WERI-Rb-1 (cell line): ENCODE data around the gene TEX13B.

Source experiments
- DNase-seq: peaks from one replicate; pipeline ENCODE4 v3.0.0-alpha.2; 2020
- H3K27ac ChIP-seq: fragments of 250-450 bp; sonication (Bioruptor Pico); 2 replicates; pipeline ENCODE4 v1.5.1; 2020; ENCODE audit warnings: mild to moderate bottlenecking, moderate library complexity
- H3K27me3 ChIP-seq: fragments of 250-450 bp; sonication (Bioruptor Pico); 2 replicates; pipeline ENCODE4 v1.5.1; 2021; ENCODE audit warnings: mild to moderate bottlenecking, low read depth, moderate library complexity; ENCODE audit not compliant: insufficient read depth, severe bottlenecking
- H3K36me3 ChIP-seq: fragments of 250-450 bp; sonication (Bioruptor Pico); 2 replicates; pipeline ENCODE4 v1.5.1; 2020; ENCODE audit warnings: mild to moderate bottlenecking, moderate library complexity
- H3K4me3 ChIP-seq: 2 replicates; pipeline ENCODE4 v1.5.1; 2011; ENCODE audit warnings: low read depth, mild to moderate bottlenecking, control low read depth, low read length
- H3K9me3 ChIP-seq: fragments of 250-450 bp; sonication (Bioruptor Pico); 2 replicates; pipeline ENCODE4 v1.5.1; 2021; ENCODE audit warnings: mild to moderate bottlenecking, moderate library complexity; ENCODE audit not compliant: severe bottlenecking
- CTCF ChIP-seq: IDR thresholded peaks from 2 replicates; pipeline ENCODE4 v1.5.1; 2011; ENCODE audit warnings: low read depth, mild to moderate bottlenecking, control low read depth, inconsistent platforms, low read length

TEX13B gene

GRCh38 chrX:107982356-107982755 is at the start of gene TEX13B:
Gene TEX13B, minus strand, starts transcription at chrX:107982370. Its CDS starts 243 bp downstream, at chrX:107982127.
- no peaks in the 10 kb centered on the region for H3K9me3 ChIP-seq
- no peak within 1 kb of the TSS for H3K27ac ChIP-seq
- H3K27me3 ChIP-seq = peaks cover 63% of the 10 kb centered on the region
- DNase-seq = no peak
- no peaks in the 10 kb centered on the region for H3K36me3 ChIP-seq
- no peak within 1 kb of the TSS for H3K4me3 ChIP-seq
- TF ChIP-seq CTCF = no peak

GRCh38 chrX:108029928-108030711 is 48.0 kb upstream of the TEX13B start:
- H3K9me3 ChIP-seq = no peaks in the 10 kb centered on the region
- H3K36me3 ChIP-seq = no peaks in the 10 kb centered on the region
- H3K27me3 ChIP-seq = peaks cover 62% of the 10 kb centered on the region
- TF ChIP-seq CTCF = no peak
- H3K27ac ChIP-seq = no peak overlapping the region
- H3K4me3 ChIP-seq = no peak overlapping the region
- no peak for DNase-seq

GRCh38 chrX:108028854-108029253 is 46.7 kb upstream of the TEX13B start:
- no peak overlapping the region for H3K4me3 ChIP-seq
- H3K36me3 ChIP-seq = no peaks in the 10 kb centered on the region
- no peak for TF ChIP-seq CTCF
- no peak overlapping the region for H3K27ac ChIP-seq
- H3K27me3 ChIP-seq = peaks cover 55% of the 10 kb centered on the region
- no peaks in the 10 kb centered on the region for H3K9me3 ChIP-seq
- DNase-seq = no peak

GRCh38 chrX:108025954-108026600 is 43.9 kb upstream of the TEX13B start:
- Histone ChIP-seq H3K27me3 (peaks cover 69% of the 10 kb centered on the region), H3K27ac (no peak overlapping the region), H3K4me3 (no peak overlapping the region), H3K36me3 (no peaks in the 10 kb centered on the region), H3K9me3 (no peaks in the 10 kb centered on the region)
- TF ChIP-seq CTCF = no peak
- no peak for DNase-seq

- Histone ChIP-seq H3K27ac (no peak overlapping the region), H3K4me3 (no peak overlapping the region), H3K27me3 (peaks cover 69% of the 10 kb centered on the region), H3K36me3 (no peaks in the 10 kb centered on the region), H3K9me3 (no peaks in the 10 kb centered on the region)
- TF ChIP-seq CTCF = no peak
- DNase-seq = no peak
Observed at GRCh38 chrX:108025376-108025775, 43.2 kb upstream of the TEX13B start.
